ENCODE measurements around the gene JAG2.

The JAG2 gene

DNA sequence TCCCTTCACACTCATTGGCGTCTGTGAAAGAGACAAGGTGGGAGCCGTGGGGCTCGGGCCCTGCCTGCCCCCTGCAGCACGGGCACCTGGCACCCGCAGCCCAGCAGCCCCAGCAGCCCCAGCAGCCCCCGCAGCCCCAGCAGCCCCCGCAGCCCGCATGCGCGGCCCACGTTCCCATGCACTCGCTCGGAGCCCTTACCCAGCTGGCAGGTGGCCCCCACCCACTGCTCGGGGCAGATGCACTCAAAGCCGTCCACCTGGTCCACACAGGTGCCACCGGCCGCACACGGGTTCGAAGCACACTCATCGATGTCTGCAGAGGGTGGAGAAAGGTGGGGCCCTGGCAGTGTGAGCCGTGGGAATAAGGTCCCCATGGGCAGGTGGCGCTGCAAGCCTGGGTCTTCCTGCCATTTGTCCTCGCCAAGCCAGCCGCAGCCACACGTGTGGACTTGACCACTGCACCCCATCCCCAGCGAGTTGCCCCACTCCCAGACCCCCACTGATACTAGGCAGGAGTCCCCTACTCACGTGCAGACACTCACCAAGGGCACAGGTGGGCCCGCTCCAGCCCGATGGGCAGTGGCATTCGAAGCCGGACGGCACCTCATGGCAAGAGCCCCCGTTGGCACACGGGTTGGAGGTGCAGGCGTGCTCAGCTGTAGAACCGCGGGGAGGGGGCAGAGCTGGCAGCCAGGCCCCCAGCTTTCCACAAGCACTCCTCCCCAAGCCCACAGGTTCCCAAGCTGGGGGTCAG is 17.3 kb downstream of the JAG2 start:
- no peak for DNase-seq (ENCODE audit: low read depth in 4 of 4, low spot score in 1 of 4)

DNA sequence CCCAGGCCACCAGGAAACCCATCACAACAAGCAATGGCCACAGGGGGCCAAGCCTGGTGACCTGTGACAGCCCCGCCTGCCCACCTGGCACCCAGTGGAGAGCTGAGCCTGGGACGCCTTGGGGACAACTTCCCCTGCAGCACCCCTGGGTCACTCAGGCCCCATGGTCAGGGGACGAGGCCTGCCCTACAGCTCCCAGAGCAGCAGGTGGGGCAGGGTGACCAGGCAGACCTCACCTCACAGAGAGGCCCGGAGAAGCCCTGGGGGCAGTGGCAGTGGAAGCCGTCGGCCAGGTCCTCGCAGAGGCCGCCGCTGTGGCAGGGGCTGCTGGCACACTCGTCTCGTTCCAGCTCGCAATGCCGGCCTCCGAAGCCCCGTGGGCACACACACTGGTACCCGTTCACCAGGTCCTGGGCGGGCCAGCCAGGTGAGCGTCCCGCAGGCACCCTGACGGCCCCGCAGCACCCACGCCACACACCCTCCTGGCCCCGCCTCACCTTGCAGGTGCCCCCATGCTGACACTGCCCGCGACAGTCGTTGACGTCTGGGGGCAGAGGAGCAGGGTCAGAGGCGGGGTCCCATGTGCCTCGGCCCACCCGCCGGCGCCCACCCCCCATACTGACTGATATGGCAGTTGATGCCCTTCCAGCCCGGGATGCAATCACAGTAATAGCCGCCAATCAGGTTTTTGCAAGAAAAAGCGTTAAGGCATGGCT is 18.1 kb downstream of the JAG2 start:
- DNase-seq (ENCODE audit: low read depth in 4 of 4, low spot score in 1 of 4), result no peak

DNA sequence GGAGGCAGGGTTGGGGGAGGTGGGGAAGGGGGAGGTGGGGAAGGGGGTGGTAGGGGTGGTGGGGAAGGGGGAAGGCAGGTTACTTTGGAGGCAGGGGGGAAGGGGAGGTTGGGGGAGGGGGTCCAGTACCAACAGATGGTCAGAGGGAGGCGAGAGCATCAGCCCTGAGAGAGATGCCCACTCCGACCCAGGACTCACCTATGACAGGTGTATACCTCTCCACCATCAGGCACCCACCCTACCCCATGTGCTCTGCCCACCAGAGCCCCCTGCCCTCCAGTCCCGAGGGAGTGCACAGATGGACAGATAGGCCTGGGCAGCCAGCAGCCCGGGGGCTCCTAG is 18.6 kb downstream of the JAG2 start:
- no peak for DNase-seq (ENCODE audit: low read depth in 4 of 4, low spot score in 1 of 4)

DNA sequence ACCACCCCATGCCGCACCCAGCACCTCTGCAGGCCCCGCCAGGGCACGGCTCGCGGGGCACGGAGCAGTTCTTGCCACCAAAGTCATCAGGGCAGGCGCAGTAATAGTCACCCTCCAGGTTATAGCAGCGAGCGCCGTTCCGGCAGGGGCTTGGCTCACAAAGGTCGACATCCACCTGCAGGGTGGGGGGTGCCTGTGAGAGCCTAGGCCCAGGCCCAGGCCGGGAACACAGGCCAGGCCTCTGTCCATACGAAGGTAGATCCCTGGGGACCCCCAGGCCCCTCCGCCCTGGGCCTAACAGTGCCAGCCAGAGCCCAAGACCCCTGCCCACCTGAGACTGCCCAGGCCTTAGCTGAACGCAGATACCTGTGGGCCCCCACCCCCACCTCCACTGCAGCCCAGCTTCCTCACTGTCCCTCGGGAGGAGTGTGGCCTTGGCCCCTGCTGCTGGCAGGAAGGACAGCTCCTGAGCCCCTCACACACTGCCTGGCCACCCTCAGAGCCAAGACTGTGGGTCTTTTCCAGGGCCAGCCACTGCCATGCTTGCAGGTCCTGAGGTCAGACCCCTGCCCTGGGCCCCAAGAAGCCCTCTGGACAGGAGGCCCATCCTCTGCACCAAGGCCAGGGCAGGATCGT is 19.3 kb downstream of the JAG2 start:
- no peak for DNase-seq (ENCODE audit: low read depth in 4 of 4, low spot score in 1 of 4)

DNA sequence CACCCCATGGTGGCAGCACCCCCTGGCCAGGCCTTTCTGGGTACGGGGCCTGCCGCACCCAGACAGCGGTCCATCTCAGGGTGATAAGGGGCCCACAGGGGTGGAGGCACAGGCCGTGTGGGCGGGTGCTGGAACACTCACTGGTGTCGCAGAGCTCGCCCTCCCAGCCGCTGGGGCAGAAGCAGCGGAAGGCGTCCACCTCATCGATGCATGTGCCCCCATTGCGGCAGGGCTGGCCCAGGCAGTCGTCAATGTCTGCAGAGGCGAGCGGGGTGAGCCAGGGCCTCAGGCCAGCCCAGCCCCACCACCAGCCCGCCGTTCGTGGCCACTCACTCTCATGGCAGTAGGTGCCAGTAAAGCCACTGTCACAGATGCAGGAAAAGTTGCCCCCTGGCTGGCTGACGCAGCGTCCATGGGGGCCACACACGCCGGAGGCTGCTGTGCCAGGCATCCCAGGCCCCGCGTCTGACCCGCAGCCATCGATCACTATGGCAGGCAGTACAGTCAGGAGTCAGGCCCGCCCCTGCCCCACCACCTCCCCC is 19.9 kb downstream of the JAG2 start:
- no peak for DNase-seq (ENCODE audit: low read depth in 4 of 4, low spot score in 1 of 4)

DNA sequence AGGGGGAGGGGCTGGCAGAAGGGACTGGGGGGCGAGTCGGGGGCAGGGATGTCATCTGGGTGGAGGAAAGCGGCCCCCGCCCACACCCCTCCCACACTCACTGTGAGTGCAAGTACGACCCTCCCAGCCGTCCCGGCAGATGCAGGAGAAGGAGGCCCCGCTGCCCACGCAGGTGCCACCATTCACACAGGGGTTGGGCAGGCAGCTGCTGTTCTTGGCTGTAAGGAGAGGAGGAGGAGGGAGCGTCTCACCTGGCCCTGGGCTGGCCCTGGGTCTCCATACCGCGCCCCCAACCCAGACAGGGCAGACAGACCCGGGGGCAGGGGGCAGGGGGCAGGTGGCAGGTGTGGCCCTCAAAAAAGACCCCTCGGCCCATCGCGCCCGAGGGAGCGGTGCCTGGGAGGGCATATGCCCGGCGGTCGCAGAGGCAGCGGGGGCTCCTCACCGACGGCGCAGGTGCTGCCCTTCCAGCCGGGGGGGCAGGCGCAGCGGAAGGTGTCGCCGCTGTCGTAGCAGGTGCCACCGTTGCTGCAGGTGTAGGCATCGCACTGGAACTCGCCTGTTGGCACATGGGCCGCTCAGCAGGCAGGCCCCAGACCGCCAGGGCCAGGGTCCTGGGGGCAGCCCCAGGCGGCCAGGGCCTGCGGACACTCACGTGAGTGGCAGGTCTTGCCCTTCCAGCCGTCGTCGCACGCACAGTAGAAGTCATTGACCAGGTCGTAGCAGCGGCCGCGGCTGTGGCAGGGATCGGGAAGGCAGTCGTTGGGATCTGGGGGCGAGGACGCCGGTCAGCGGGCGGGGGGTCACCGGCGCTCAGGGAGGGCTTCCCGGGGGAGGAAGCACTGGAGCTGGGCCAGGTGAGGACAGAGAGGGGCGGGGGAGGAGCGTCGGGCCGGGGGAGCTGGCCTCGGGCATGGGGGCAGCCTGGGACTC is 20.6 kb downstream of the JAG2 start:
- no peak for DNase-seq (ENCODE audit: low read depth in 4 of 4, low spot score in 1 of 4)

DNA sequence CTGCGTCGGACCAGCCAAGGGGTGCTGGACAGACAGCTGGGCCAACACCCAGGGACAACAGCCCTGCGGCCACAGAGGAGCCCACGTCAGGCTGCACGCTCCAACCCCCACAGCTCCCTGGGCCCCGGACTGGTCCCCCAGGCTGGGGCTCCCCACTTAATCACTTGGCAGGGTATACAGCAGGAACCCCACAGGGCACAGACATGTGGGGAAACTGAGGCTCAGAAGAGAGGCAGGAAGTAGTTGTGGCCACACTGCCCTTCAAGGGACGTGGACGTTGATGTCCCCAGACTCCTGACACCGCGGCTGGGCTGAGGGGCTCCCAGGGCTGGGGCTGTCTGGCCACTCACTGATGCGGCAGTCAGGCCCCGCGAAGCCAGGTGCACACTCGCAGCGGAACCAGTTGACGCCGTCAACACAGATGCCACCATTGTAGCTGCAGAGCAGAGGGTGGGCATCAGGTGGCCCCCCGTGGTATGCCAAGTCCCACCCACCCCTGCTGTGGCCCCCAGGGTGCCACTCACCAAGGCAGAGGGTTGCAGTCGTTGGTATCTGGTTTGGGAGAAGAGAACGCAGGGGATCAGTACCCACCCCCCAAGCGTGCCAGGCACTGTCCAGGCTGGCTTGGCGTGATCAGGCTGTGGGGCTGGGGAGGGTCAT is 21.5 kb downstream of the JAG2 start:
- no peak for DNase-seq (ENCODE audit: low read depth in 4 of 4, low spot score in 1 of 4)

DNA sequence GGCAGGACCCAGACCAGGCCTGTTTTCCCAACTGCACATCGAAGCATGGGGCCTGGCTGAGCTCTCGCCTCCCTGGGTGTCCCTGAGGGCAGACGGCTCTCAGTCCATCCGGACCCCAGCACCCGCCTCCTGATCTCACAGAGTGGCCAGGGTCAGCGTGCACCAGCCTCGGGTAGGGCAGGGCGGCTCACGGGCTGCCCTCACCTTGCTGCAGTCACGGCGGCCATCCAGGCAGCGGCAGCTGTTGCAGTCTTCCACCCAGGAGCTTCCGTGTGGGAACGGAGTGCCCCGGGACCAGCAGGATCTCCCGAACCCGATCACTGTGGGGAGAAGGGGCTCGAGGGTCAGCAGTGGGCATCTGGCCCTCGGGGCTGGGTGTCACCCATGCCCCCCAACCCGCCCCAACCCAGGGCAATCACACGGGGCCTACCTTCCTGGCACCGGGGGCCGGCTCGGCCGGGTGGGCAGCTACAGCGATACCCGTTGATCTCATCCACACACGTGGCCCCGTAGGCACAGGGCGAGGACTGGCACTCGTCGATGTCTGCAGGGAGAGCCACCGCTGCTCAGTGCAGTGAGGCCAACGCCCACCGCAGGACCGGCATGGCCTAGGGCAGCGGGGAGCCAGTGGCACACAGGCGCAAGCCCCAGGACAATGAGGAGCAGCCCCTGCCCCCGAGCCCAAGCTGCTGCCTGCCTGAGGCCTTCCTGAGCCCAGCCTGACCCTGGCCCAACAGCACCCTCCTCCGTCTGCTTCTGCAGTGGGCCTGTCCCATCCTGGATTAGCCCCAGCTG is 22.2 kb downstream of the JAG2 start:
- no peak for DNase-seq (ENCODE audit: low read depth in 4 of 4, low spot score in 1 of 4)

DNA sequence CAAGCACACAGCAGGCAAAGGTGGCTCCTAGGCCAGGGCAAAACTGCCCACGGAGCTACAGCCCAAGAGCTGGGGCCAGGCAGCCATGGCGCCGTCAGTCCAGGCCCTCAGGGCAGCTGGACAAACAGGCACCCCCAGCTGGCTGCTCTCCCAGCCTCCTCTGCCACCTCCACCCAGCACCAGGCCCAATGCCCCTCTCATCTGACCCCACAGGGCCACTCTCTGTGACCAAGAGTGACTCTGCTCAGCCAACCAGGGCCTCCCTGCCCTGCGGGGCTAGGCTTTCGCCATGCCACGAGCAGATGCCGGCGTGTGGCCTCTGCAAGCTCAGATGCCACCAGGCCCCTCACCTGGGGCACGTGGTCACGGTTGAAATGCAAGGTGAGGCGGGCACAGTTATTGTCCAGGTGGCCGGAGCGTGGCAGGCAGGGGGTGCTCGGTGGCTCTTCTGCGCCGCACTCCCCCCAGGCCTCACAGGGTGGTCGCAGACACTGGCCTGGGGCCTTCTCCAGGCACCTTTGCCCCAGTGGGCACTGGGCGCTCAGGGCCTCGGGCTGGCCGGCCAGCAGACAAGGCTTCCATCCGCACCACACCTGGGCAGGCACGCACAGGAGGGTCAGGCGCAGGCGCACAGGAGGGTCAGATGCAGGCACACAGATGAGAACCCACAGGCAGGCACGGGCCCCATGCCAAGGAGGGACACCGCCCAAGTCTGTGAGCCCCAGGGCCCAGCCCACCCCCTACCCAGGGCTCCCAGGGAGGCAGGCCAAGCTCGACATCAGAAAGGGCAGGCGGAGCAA is 23.0 kb downstream of the JAG2 start:
- DNase-seq (ENCODE audit: low read depth in 4 of 4, low spot score in 1 of 4), result no peak

DNA sequence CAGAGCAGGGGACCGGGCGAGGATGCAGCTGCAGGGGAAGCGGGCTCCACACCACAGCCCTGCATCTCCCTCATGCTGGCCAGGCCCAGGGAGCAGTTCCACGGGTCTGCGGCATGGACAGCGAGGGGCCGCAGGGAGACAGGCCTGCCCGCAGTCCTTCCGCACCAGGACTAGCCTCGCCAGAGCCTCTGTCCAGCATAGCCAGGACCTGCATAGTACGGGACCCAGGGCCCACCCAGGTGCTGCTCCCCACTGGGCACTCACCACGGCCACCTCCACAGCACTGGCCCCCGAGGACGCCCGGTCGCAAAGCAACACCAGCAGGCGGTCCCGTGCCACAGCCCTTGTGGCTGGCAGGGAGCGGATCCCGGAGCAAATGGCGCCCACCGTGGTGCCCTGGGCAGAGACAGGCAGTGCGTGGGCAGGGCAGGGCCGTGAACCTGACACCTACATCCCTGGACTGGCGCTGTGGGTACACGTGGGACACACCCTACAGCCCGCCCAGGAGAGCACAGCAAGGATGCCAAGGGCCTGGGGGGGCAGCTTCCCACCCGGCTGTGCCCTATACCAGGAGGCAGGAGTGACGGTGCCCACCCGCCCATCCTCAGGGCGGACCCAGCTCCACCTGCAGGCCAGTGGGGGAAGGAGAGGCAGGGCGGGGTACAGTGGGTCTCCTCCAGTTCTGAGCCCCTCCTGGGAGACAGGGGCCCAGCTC is 23.8 kb downstream of the JAG2 start:
- no peak for DNase-seq (ENCODE audit: low read depth in 4 of 4, low spot score in 1 of 4)

DNA sequence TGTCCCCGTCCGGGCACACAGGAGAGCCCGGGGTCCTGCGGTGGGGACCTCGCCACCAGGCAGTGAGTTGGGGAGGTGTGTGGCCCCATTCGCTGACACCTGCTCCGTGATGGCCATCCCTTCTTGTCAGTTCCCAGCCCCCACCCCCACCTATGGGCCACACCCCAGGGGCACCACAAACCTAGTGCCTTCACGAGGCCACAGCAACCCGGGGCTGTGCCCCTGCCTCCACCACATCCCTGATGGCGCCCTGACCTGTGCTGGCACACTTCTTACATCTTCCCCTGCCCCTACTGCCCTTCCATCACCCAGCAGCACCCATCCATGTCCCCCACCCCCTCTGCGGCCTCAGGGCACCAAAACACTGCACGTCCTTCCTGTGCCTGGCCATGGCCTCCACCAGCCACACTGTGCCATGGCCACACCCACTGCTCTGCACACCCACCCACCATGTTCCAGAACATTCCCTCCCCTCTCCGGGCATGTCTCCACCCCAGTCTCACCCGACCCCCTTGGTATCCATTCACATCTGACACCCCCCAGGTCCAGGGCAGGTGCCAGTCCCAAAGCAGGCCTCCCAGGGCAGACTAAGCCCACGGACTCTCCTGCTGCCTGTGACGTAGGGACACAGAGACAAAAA is 24.4 kb downstream of the JAG2 start:
- DNase-seq (ENCODE audit: low read depth in 4 of 4, low spot score in 1 of 4), result no peak

DNA sequence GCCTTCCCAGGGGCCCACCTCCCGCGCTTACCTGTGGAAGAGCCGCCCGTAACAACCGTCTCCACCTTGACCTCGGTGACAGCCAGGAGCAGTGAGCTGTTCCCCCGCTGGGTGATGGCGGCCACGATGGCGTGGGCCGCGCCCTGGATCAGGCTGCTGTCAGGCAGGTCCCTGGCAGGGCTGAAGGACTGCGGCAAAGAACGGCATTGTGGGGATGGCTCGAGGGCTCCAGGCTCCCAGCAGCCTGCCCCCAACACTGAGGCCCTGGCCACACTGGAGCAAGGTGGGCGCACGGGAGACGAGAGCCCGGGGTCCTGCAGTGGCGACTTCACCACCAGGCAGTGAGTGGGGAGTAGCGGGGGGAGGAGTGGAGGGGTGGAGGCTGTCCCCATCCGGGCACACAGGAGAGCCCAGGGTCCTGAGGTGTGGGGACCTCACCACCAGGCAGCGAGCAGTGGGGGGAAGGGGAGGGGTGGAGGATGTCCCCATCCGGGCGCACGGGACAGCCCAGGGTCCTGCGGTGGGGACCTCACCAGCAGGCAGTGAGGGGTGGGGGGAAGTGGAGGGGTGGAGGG is 25.0 kb downstream of the JAG2 start:
- no peak for DNase-seq (ENCODE audit: low read depth in 4 of 4, low spot score in 1 of 4)

DNA sequence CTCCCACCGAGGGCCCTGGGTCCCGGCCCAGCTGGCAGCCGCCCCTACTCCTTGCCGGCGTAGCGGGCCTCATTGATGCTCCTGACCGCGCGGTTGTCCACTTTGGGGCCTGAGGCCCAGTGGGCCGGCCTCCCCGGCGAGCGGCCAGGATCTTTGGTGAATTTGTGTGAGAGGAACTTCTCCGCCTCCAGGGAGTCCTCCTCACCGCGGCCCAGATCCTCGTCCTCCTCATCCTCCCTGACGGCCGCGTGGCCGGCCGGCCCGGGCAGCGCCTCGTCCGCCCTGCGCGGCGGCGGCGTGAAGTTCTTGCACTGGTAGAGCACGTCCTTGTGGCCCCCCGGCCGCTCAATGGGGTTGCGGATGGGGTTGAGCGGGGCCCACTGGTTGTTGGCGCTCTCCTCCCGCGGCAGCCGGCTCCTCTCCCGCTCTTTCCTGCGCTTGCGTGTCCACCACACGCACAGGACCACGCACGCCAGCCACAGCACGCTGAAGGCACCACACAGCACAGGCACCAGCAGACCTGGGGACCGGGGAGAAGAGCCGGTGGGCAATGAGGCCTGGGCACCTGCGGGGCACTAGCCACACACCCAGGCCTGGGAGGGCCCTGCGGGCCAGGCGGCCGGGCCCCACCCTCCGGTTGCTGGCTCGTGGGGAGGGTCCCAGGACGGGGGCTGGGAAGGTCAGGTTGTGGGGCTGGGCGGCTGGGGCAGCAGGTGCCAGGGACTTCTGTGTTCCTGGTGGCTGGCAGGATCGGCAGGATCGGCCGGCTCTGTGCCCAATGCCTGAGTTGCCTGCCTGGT is 25.7 kb downstream of the JAG2 start:
- DNase-seq (ENCODE audit: low read depth in 4 of 4, low spot score in 1 of 4), result no peak

DNA sequence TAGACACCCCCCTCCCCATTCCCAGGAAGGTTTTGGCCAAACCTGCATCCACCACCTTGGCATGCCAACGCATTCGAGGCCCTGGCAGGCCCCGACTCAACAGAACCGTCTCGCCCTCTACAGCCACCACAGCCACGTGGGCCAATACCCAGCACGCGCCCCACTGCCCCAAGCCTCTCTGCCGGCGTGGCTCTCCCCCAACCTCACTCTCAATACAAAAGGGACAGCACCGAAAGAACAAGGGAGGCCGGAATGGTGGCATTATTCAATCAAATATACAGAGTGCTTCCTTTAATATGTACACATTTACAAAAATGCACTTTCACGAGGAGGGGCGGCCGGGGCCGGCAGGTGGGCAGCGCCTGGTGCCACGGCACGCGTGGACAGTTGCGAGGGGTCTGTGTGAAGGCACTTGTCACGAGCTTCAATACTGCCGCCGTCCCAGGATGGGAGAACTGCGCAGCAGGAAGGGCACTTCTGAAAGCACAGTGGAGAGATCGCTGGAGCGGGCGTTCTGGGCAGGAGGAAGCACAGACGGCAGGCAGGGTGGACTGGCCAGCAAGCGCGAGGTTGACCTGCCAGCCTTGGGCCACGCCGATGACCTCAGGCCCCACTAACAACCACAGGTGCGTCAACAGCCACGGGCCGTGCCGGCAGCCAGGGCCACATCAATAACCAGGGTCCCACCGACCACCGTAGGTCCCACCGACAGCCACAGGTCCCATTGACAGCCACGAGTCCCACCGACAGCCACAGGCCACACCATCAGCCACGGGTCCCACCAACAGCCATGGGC is 26.9 kb downstream of the JAG2 start:
- DNase-seq (ENCODE audit: low read depth in 4 of 4, low spot score in 1 of 4), result no peak

DNA sequence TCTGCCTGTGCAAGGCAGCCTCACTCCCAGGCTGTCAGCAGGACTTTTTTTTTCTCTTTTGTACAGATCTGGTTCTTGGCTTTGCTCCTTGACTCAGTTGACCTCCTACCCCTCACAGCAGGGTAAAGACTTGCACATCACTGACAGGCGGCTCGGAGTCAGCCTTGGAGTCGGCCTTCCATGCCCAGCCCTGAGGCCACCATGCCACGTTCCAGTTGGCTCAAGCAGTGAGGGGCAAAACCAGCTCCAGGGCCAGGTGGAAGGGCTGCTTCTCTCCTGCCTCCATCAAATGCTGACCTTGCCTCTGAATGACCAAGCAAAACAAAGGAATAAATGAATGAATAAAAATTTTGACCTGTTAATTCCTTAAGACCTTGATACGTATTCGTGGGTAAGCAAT is 27.6 kb downstream of the JAG2 start:
- DNase-seq (ENCODE audit: low read depth in 4 of 4, low spot score in 1 of 4), result no peak

DNA sequence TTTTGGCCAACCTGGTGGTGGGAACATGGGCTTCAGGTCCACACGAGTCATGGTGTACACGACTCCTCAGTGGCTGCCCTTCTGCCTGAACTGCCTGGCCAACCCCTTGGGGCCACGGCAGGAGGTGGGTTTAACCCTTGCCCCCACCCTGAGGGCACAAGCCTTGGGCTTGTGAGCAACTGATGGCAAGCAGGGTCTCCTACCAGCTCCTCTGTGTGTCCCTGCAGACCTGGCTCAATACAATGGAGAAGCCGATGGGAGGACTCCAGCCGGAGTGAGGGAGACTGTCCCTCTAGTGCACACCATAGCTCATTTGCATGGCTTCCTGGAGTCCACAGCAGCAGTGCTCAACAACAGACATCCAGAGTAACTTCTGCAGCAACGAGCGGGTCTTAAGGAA is 28.0 kb downstream of the JAG2 start:
- DNase-seq (ENCODE audit: low read depth in 4 of 4, low spot score in 1 of 4), result no peak

Data from stimulated activated CD4-positive, alpha-beta T cell treated with anti-CD3 and anti-CD28 coated beads, Interleukin-1b, Interleukin-23, amount 100 ng/mL, for 24 hours (primary cell).